ENCODE results near the gene GRIK5.

DNA sequence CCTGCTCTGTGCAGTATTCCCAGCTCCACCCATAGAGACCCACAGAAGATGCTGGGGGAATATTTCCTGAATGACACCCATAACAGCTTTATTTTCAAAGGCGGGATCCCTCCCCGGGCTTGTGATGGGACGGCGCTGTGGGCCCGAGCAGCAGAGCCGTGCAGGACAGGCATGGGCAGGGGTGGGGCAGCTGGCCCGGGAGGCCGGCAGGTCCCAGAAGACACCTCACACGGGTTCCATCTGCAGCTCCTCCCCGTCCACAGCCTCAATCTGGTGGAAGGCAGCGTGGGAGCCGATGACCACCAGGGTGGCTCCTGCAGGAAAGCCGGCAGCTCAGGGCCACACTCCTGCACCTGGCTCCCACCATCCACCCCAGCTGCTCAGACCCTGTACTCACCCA lies 113.4 kb downstream of the GRIK5 start:
- TF ChIP-seq POLR2A (IDR thresholded peaks at IDR 0.05) = no peak
- no peak for TF ChIP-seq CTCF (IDR thresholded peaks at IDR 0.05)

Data from esophagus squamous epithelium (tissue), 4 donors.